Inferior parietal cortex (tissue), 1 donor: ENCODE data around the gene RFX5.
A peak's percentile ranks its signal among the peaks of the same experiment; 100 is the strongest.
"Not testable (repeated sequence)": the region's sequence is repeated elsewhere in the genome, so short reads cannot be mapped to it uniquely, and the experiment has no call there.

ENCODE experiments used
- DNase-seq: peaks from one replicate; pipeline ENCODE4 v3.0.0-alpha.2; 2016; ENCODE audit errors: extremely low spot score

The RFX5 gene

DNA sequence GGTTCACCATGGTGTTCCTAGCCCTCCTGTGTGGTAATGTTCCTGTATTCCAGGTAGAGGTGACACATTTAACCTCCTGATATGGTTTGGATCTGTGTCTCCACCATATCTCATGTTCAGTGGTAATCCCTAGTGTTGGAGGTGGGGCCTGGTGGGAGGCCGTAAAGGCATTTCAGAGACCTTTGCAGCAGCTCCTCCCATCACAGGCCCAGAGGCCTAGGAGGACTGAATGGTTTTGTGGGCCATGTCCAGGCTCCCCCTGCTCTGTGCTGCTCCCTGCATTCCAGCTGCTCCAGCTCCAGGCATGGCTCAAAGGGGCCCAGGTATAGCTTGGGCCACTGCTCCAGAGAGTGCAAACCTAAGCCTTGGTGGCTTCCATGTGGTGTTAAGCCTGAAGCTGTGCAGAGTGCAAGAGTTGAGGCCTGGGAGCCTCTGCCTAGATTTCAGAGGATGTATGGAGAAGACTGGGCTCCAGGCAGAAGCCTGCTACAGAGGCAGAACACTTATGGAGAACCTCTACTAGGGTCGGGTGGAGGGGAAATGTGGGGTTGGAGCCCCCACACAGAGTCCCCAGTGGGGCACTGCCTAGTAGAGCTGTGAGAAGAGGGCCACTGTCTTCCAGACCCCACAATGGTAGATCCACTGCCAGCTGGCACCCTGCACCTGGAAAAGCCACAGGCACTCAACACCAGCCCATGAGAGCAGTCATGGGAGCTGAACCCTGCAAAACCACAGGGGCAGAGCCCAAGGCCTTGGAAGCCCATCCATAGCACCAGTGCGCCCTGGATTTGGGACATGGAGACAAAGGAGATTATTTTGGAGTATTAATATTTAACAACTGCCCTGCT lies 15.5 kb upstream of the RFX5 start:
- no peak for DNase-seq

DNA sequence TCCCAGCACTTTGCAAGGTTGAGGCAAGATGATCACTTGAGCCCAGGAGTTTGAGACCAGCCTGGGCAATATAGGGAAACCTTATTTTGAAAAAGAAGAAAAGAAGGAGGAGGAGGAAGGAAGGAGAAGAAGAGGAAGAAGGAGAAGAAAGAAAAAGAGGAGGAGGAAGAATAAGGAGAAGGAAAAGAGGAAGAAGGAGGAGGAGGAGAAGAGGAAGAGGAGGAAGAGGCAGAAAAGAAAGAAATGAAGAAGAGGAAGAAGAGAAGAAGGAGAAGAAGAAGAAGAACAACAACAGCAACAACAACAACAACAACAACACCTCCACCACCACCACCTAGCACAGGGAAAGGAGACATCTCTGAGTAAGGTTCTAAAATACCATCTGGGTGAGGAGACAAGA lies 14.8 kb upstream of the RFX5 start:
- DNase-seq, result no peak

DNA sequence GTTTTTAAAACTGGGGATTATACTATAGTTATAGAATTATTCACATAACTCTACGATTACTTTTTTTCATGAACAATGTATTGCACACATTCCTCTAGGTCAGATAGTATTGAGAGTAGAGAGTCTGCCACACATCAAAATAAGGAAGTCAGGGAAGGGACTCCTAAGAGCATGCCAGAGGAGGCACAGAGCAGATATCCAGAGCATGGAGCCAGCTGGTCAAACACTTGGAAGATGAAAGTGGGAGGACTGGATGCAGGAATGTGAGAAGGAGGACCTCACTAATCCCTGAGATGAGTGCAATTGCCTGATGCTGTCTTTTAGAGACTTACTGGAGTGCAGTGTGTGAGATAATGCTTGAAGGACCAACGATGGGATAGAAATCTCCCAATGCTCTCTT lies 9.6 kb upstream of the RFX5 start:
- DNase-seq, result no peak

DNA sequence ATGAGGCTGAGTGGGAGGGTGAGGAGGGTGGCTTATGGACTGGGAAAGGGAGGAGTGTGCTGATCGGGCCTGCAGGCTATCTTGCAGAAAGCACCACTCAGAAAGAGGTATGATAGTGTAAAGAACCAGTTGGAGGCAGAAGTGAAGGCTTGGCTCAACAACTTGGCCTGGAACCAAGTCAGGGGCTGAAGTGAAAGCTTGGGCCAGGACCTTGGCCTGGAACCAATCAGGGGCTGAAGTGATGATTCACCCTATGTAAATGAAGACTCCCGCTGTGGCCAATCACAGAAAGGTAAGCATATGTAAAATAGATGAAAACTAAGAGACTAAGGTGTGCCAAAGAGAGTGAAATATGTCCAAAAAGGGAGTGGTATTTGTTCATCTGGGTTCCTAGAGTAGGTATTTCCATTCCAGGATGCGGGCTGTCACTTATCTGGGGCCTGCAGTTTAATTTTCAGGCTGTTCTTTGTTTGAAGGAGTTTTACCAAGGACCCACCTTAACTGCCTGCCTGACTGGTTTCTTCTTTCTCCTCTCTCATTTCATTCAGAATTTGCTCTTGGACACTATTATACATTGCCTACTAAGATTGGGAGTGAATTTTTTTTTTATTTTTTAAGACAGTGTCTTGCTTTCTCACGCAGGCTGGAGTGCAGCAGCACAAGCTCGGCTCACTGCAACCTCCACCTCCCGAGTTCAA lies 5.1 kb upstream of the RFX5 start:
- DNase-seq, result no peak

DNA sequence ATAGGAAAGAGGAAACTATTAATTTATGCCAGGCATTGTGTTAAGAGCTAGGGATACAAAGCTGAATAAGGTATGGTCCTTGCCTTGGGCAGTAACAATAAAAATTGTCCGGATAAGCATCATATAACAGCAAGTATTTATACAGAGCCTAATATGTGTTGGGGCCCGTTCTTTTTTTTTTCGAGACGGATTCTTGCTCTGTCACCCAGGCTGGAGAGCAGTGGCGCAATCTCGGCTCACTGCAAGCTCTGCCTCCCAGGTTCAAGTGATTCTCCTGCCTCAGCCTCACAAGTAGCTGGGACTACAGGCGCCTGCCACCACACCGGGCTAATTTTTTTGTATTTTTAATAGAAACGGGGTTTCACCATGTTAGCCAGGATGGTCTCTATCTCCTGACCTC lies 3.3 kb upstream of the RFX5 start:
- DNase-seq, result not testable (repeated sequence)

GRCh38 chr1:151347523-151348246 lies 633 bp upstream of the RFX5 start:
- DNase-seq, result peak; percentile 5

DNA sequence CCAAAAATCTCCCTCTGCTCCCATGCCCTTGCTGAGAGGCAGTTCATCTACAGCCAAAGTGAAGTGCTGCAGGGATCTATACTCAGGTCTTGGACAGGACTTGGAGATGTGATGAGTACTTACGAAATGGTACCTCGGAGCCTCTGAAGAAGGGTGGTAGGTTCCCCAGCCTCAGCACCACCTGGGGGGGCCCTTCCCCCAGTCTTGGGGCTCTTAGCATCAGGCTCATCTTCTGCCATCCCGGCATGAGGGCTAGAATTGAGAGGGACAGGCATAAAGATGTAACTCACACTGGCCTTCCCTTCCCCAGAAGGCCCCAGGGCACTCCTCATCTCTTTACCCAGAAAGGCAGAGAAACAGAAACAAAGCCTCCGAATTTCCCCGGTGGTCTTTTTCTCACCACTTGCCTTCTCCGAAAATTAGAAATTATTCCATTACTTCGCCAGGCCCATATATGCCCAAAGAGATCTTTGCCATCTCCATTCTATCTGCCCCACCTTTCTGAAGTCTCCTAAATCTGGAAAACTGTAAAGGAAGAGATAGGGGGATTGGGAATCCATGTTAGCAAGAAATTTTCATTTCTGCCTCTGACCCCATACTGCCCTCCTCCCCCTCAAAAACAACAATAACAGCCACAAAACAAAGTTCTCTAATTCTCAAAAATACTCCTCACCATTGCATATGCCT lies 827 bp downstream of the RFX5 start:
- DNase-seq, result no peak

GRCh38 chr1:151344291-151344690 lies 2.8 kb downstream of the RFX5 start:
- no peak for DNase-seq

- no peak for DNase-seq
Observed at GRCh38 chr1:151343587-151343986, 3.5 kb downstream of the RFX5 start.

- DNase-seq, result no peak
Observed at GRCh38 chr1:151342569-151342968, 4.5 kb downstream of the RFX5 start.

DNA sequence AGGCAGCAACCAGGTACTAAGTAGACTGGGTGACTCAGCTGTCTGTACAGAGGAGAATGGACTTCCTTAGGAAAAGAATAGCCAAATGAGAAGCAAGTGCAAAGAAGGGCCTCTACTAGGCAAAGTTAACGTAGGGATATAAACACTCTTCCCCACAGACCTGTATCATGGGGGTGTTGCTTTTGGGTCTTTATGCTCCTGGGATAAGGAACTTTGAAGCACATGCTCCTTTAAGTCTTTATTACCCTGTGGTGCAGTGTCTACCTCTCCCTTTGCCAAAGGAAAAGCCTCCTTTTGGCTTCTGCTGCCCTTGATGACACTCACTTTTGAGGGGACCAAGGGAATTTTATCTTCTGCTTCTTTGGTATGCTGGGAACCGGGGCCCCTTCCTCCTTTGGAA lies 5.0 kb downstream of the RFX5 start:
- no peak for DNase-seq

DNA sequence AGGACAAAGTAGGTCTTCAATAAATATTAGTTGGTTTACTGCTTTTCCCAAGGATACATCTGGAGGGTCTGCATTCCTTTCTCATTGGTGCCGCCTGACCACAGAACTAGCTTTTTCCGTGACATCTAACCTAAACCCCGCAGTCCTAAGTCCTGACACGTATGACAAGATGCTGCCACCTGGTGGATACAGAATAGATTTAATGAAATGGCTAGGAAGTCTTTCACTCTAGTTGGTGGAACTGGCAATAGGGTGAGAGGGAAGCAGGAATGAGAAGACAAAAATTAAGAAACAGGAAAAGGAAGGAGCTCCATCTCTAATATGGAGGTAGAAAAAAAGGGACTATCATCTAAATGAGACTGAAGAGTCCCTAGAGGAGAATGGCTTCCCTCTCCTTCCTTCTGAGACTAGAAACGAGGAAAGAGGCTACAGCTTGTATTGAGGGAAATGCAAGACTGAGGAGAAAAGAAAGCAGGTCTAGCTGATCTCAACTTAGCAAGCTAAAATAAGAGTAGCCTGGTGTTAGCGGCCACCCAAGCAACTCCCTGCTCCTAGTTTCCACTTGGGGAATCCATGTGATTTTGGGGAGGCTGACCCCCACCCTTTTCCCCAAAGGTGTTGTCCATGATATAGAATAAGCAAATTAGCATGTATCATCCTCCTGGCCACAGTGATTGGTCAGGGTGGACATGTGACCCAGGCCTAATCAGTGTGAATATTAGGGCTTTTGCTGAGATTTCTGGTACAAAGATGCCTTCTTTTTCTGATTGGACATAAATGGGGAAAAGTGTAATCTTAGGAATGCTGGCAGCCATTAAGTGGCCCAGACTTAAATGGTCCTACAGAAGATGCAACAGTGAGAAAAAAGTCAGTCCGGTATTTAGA lies 5.9 kb downstream of the RFX5 start:
- DNase-seq, result peak; percentile 96

- no peak for DNase-seq
Observed at GRCh38 chr1:151336556-151336955, 10.5 kb downstream of the RFX5 start.

DNA sequence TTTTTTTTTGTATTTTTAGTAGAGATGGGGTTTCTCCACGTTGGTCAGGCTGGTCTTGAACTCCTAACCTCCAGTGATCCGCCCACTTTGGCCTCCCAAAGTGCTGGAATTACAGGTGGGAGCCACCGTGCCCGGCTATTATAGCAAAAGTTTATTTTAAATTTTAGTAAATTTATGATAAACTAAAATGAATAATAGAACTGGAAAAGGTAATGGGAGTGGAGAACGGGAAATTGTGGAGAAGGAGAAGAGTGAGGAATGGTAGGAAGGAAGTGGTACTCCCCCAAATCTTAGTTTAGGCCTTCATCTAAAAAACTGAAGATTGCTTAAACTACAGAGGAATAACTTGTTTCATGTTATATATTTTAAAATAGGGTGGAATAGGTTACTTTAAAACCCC lies 12.2 kb downstream of the RFX5 start:
- DNase-seq, result no peak

DNA sequence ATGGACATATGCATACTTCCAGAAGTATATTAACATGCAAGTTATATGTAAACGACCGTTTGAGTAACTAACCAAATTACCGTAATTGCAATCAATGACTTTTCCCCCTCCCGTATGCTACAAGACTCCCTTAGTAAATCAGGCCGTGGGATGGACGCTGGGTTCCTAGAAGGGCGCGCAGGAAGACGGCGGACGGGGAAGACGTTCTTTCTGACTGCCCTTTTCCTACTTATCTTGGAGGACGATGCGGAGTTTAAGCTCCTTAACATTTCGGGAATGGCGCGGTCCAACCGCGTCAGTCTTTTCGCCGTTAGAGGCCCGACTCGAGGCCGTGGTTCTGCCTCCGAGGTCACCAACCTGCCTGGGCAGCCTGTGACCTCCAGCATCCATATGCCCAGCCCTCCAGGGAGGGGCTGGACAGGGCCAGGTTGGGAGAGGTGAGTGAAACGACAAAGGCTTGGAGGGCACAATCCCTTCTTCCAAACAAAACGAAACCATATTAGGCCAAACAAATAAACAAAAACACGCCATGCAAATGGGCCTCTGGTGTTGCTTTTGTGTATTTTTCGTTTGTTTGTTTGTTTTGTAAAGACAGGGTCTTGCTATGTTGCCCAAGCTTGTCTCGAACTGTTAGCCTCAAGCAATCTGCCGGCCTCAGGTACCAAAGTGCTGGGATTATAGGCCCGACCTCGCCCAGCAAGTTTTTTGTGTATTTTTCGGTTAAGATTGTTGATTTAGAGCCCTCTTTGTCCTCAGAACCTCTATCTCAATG lies 19.0 kb downstream of the RFX5 start:
- DNase-seq, result no peak

GRCh38 chr1:151327223-151327902 lies 19.7 kb downstream of the RFX5 start, which contains the start of gene PI4KB:
Gene PI4KB, minus strand, starts transcription at chr1:151327416. Its CDS starts 10,935 bp downstream, at chr1:151316481.
- peak; percentile 97 for DNase-seq

DNA sequence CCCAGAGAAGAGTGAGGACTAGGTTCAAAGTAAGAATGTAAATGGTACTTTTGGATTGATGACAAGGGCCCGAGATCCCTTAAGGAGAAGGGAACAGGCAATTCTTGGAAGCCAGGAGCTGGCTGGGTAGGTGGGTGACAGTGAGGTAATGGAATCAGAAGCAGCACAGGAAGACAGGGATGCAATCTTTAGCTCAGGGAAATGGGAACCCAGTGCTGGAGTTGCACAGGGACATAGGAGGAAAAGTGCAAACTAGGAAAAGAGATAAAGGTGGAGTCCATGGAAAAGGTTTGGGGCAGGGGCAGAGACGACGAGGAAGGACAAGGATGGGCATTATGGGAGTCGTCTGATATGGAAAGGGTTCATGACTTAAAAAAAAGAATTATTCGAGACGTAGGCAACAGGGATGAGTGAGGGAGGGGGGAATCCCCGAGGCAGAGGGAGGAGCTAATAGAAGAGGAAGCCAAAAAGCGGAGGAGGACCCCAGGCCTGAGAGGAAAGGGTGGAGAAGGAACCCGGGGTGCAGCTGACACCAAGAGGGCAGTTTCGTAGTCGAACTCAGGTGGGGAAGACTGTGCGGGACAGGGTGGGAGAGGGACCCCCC lies 20.3 kb downstream of the RFX5 start:
- no peak for DNase-seq

DNA sequence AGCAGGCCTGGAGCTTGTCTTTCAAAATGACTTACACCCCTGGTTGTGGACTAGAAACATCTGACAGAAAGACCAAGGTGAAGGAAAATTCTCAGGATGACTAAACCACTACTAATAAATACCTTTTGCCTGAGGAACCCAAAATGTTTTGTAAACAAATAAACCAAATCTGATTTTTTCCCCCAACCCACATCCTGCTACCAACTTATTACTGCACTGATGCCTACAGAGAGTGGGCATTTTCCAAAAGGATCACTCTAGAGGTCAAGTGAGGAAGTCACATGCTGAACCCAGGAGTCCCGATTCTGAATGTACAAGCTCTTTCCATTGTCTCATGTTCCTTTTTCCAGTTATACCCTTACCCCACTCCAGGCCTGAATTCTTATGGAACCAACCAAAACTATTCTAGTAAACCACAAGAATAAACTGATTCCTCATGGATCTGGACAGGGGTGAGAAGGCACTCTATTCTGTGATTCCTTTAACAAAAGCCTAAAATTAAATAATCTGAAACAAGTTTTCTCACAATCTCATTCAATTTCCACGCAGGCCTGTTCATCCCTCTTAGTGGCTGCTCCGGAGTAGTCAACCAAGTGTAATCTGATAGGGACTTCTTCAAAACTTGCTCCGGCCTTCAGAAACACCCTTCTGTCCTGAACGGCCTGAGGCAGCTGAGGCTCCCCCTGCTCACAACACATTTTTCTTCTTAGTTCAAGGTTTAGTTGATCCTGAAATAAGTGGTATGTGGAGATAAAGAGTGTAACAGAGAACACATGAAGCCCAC lies 21.2 kb downstream of the RFX5 start:
- DNase-seq, result no peak
